HUES6 (cell line): Measurements from ENCODE around the gene COL26A1.

Experiments used
- H3K27ac ChIP-seq: 2 replicates; pipeline ENCODE4 v1.7.0; 2013; ENCODE audit warnings: low read depth, mild to moderate bottlenecking, low read length, inconsistent platforms
- H3K27me3 ChIP-seq: 2 replicates; pipeline ENCODE4 v1.6.1; 2013; ENCODE audit warnings: low read length; ENCODE audit not compliant: control insufficient read depth, insufficient read depth
- H3K36me3 ChIP-seq: 2 replicates; pipeline ENCODE4 v1.6.1; 2013; ENCODE audit warnings: low read length; ENCODE audit not compliant: control insufficient read depth, insufficient read depth
- H3K4me1 ChIP-seq: 2 replicates; pipeline ENCODE4 v1.6.1; 2013; ENCODE audit warnings: low read length; ENCODE audit not compliant: control insufficient read depth, insufficient read depth
- H3K4me3 ChIP-seq: 2 replicates; pipeline ENCODE4 v1.5.1; 2013; ENCODE audit warnings: low read depth, low read length
- H3K9ac ChIP-seq: one replicate; pipeline ENCODE4 v1.6.1; 2013; ENCODE audit warnings: mild to moderate bottlenecking, low read length
- H3K9me3 ChIP-seq: 2 replicates; pipeline ENCODE4 v1.6.1; 2013; ENCODE audit warnings: low read depth, low read length; ENCODE audit not compliant: control insufficient read depth, insufficient read depth

The COL26A1 gene

GRCh38 chr7:101390901-101391301, 28.2 kb downstream of the COL26A1 start:
- Histone ChIP-seq H3K4me1 (peaks cover 31% of the 10 kb centered on the region), H3K27me3 (no peaks in the 10 kb centered on the region), H3K9ac (peak overlapping the region; percentile 16), H3K4me3 (no peak overlapping the region), H3K9me3 (no peaks in the 10 kb centered on the region), H3K27ac (peak overlapping the region; percentile 50; the same call in 1 of the 2 replicates), H3K36me3 (no peaks in the 10 kb centered on the region)

DNA sequence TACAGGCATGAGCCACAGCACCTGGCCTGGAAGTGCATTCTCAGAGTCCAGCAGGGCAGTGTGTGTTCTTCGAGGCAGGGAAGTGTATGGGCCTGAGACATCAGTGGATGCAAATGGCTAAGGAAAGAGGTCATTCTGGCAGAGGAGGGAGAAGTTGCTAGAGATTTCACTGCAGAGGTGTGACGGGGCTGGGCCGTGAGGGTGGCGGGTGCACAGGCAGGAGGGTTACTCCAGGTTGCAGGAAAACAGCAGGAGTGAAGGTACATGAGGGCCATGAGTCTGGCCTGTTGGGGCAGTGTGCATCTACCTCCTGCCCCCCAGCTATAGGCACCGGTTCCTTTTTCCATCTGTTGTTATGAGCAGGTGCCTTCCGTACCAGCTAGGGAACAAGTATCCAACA, 29.3 kb downstream of the COL26A1 start:
- H3K4me3 ChIP-seq = no peak overlapping the region
- H3K27ac ChIP-seq = no peak overlapping the region
- no peaks in the 10 kb centered on the region for H3K27me3 ChIP-seq
- no peaks in the 10 kb centered on the region for H3K36me3 ChIP-seq
- peaks cover 24% of the 10 kb centered on the region for H3K4me1 ChIP-seq
- no peak overlapping the region for H3K9ac ChIP-seq
- no peaks in the 10 kb centered on the region for H3K9me3 ChIP-seq

GRCh38 chr7:101393865-101394264, 31.2 kb downstream of the COL26A1 start:
- no peak overlapping the region for H3K4me3 ChIP-seq
- H3K9ac ChIP-seq = no peak overlapping the region
- H3K4me1 ChIP-seq = peaks cover 27% of the 10 kb centered on the region
- no peaks in the 10 kb centered on the region for H3K9me3 ChIP-seq
- H3K27me3 ChIP-seq = no peaks in the 10 kb centered on the region
- no peaks in the 10 kb centered on the region for H3K36me3 ChIP-seq
- no peak overlapping the region for H3K27ac ChIP-seq

DNA sequence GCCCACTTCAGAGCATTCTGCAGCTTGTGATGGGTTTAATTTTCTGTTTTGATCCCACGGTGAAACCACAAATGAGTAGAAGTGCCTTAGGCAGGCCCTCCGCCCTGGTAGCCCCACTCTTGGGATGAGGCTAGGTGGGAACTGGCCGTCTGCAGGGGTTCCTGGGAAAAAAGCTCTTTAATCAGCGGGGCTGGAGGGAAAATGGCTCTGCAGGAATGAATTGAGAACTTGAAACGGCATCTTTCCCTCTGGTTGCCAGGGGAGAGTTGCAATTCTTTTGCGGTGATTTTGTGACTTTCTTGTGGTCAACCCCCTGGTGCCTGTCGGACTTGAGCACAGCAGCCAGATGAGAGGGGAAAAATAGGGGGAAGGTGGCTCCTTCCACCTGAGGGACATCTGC, 32.7 kb downstream of the COL26A1 start:
- Histone ChIP-seq H3K4me1 (peaks cover 30% of the 10 kb centered on the region), H3K27ac (no peak overlapping the region), H3K4me3 (no peak overlapping the region), H3K9me3 (no peaks in the 10 kb centered on the region), H3K36me3 (no peaks in the 10 kb centered on the region), H3K9ac (no peak overlapping the region), H3K27me3 (no peaks in the 10 kb centered on the region)

GRCh38 chr7:101397243-101397642, 34.6 kb downstream of the COL26A1 start:
- H3K27ac ChIP-seq = no peak overlapping the region

DNA sequence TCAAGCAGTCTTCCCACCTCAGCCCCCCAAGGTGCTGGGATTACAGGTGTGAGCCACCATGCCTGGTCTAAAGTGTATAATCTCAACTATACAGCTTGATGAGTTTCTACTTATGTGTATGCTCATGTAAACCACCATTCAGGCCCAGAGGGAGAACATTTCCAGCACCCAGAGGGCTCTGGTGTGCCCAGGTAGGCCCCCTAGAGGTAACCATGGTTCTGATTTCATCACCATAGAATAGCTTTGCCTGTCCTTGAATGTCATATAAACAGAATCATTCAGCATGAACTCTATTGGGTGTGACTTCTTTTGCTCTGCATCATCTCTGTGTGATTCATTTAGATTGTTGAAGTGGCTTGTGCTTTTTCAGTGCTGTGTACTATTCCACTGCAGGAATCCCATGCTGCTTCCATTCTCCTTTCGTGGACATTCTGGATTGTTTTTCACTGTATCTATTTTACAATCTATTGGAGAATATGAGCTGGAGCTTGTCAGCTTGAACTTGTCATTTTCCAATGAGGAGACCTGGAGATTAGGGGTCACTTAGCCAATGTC, 35.2 kb downstream of the COL26A1 start:
- H3K36me3 ChIP-seq = no peaks in the 10 kb centered on the region

More at GRCh38 chr7:101397243-101397642, 34.6 kb downstream of the COL26A1 start:
- Histone ChIP-seq H3K9me3 (no peaks in the 10 kb centered on the region), H3K4me1 (peaks cover 34% of the 10 kb centered on the region), H3K27me3 (no peaks in the 10 kb centered on the region), H3K36me3 (no peaks in the 10 kb centered on the region), H3K9ac (no peak overlapping the region), H3K4me3 (no peak overlapping the region)

DNA sequence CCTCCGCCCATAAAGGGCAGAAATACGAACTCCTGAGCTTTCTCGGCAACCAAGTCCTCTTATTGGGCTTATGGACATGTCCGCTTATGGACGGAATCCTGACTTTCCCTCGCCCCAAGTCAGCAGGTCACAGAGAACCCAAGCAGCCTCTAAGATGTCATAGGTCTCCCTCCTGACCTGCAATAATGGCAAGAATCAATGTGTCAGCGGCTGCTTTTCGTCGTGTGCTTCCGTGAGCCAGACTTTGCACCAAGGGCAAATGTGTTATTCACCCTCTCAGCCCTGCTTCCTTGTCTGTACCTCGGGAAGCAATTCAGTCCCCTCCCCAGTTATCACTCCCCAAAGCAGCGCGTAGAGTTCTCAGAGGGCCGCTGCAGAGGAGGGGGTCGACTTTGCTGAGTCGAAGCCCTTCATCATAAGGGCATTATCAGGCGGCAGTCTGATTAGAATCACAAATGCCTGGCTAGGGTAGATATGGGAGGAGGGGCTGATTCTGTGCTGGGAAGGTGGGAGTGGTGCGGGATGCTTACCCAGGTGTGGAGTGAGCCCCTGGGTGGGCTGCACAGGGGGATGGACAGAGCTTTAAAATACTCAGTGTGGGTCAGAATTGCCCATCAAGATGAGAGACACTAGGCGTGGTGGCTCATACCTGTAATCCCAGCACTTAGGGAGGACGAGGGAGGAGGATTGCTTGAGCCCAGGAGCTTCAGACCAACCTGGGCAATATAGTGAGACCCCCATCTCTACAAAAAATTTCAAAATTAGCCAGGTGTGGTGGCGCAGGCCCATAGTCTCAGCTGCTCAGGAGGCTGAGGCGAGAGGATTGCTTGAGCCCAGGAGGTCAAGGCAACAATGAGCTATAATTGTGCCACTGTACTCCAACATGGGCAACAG, 36.0 kb downstream of the COL26A1 start:
- H3K4me3 ChIP-seq = no peak overlapping the region
- no peaks in the 10 kb centered on the region for H3K9me3 ChIP-seq
- H3K36me3 ChIP-seq = no peaks in the 10 kb centered on the region
- H3K4me1 ChIP-seq = peaks cover 35% of the 10 kb centered on the region
- H3K27me3 ChIP-seq = no peaks in the 10 kb centered on the region
- H3K27ac ChIP-seq = no peak overlapping the region
- H3K9ac ChIP-seq = peak overlapping the region; percentile 2

More for the DNA sequence above, 35.2 kb downstream of the COL26A1 start:
- H3K4me3 ChIP-seq = no peak overlapping the region
- peaks cover 35% of the 10 kb centered on the region for H3K4me1 ChIP-seq
- H3K9ac ChIP-seq = no peak overlapping the region
- H3K9me3 ChIP-seq = no peaks in the 10 kb centered on the region
- H3K27ac ChIP-seq = no peak overlapping the region
- no peaks in the 10 kb centered on the region for H3K27me3 ChIP-seq

DNA sequence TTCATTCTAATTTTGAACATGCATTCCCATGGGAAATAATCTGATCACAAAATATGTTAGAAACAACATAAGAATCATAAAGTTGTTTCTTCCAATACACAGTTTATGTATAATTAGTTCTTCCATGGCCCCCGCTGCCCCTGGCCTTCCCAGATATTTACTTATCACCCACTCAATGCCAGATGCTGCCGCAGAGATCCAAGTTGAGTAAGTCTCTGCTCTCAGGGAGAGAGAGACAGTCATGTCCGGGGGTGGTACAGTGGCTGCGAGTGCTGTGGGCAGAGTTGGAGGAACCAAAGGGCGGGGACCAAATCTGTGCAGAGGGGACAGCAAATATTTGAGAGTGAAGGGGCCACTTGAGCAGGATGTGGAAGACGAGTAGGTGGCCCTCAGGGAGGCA, 37.1 kb downstream of the COL26A1 start:
- H3K27ac ChIP-seq = no peak overlapping the region
- H3K4me1 ChIP-seq = peaks cover 41% of the 10 kb centered on the region
- no peak overlapping the region for H3K9ac ChIP-seq
- H3K27me3 ChIP-seq = no peaks in the 10 kb centered on the region
- H3K36me3 ChIP-seq = no peaks in the 10 kb centered on the region
- H3K4me3 ChIP-seq = no peak overlapping the region
- H3K9me3 ChIP-seq = no peaks in the 10 kb centered on the region

DNA sequence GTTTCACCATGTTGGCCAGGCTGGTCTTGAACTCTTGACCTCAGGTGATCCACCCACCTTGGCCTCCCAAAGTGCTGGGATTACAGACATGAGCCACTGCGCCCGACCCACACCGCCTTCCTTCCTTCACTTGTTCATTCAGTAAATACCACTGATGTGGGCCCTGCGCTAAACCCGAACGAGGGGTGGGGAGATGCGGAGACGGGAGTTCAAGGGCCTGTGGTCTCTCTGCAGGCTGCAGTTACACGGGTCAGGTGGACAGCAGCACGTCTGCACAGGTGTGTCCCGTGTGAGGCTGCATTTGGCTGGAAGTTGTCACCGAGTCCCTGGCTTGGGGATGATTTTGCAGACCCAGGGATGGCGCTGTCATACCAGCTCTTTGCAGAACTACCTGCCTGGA, 38.1 kb downstream of the COL26A1 start:
- Histone ChIP-seq H3K4me3 (no peak overlapping the region), H3K9me3 (no peaks in the 10 kb centered on the region), H3K27ac (no peak overlapping the region), H3K27me3 (no peaks in the 10 kb centered on the region), H3K4me1 (peaks cover 32% of the 10 kb centered on the region), H3K36me3 (no peaks in the 10 kb centered on the region), H3K9ac (peak overlapping the region; percentile 67)

DNA sequence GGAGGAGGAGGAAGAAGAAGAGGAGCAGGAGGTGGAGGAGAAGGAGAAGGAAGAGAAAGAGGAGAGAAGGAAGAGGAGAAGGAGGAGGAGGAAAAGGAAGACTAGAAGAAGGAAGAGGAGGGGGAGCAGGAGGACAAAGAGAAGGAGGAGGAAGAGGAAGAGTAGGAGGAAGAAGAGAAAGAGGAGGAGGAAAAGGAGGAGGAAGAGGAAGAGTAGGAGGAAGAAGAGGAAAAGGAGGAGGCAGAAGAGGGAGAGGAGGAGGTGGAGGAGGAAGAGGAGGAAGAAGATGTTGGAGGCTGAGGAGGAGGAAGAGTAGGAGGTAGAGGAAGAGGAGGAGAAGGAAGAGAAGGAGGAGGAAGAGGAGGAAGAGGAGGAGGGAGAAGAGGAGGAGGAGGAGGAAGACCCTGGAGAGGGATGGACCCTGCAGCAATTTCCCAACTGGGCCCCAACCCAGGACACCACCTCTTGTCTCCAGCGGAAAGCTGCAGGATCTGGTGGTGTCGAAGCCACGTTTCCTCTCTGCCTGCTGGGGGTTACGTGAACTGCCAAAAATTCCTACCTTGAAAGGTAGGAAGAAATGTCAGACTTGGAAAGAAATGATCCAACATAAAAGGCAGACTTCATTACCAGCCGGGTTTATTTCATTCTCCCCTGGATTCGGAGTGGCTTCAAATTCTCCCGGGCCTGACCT, 38.9 kb downstream of the COL26A1 start:
- Histone ChIP-seq H3K36me3 (no peaks in the 10 kb centered on the region), H3K27me3 (no peaks in the 10 kb centered on the region), H3K9me3 (no peaks in the 10 kb centered on the region), H3K4me3 (peak overlapping the region; percentile 33; the same call in 1 of the 2 replicates), H3K4me1 (peaks cover 31% of the 10 kb centered on the region), H3K27ac (peak overlapping the region; percentile 52; the same call in 1 of the 2 replicates), H3K9ac (peak overlapping the region; percentile 67)
